Astrocyte (in vitro differentiated cells and primary cell): ENCODE measurements around the gene C8A. TPM values are rescaled to one million over a fixed set of nuclear protein-coding genes. Genes with fewer than 3 reads are reported as not detected.

Experiments
- DNase-seq: peaks from one replicate; pipeline ENCODE4 v3.0.0-alpha.2; 2010; ENCODE audit warnings: low read depth
- FAIRE-seq: peaks from 2 replicates; lab custom pipeline; 2011; peaks lifted over from hg19 to GRCh38; lab: Jason Lieb, UNC
- H2AFZ ChIP-seq: 2 replicates; pipeline ENCODE4 v1.6.0; 2012; ENCODE audit warnings: low read depth, low read length, inconsistent platforms
- H3K27ac ChIP-seq: 2 replicates; pipeline ENCODE4 v1.5.1; 2011; ENCODE audit warnings: low read depth, low read length, inconsistent platforms
- H3K27me3 ChIP-seq: 2 replicates; pipeline ENCODE4 v1.6.0; 2011; ENCODE audit warnings: low read length, inconsistent platforms; ENCODE audit not compliant: insufficient read depth
- H3K36me3 ChIP-seq: 2 replicates; pipeline ENCODE4 v1.5.1; 2011; ENCODE audit warnings: low read length, inconsistent platforms; ENCODE audit not compliant: insufficient read depth
- H3K4me1 ChIP-seq: 2 replicates; pipeline ENCODE4 v1.5.1; 2011; ENCODE audit warnings: low read length, inconsistent platforms; ENCODE audit not compliant: insufficient read depth
- H3K4me2 ChIP-seq: 2 replicates; pipeline ENCODE4 v1.6.0; 2012; ENCODE audit warnings: low read length, inconsistent platforms
- H3K4me3 ChIP-seq: 2 replicates; pipeline ENCODE4 v1.5.1; 2011; ENCODE audit warnings: low read depth, mild to moderate bottlenecking, low read length, inconsistent platforms; ENCODE audit not compliant: insufficient read depth
- H3K79me2 ChIP-seq: 2 replicates; pipeline ENCODE4 v1.6.0; 2012; ENCODE audit warnings: mild to moderate bottlenecking, low read length, inconsistent platforms; ENCODE audit not compliant: insufficient read depth
- H3K9ac ChIP-seq: 2 replicates; pipeline ENCODE4 v1.6.0; 2012; ENCODE audit warnings: mild to moderate bottlenecking, low read length, inconsistent platforms
- H3K9me3 ChIP-seq: 2 replicates; pipeline ENCODE4 v1.5.1; 2012; ENCODE audit warnings: low read depth, mild to moderate bottlenecking, low read length, inconsistent platforms; ENCODE audit not compliant: insufficient read depth
- H4K20me1 ChIP-seq: 2 replicates; pipeline ENCODE4 v1.6.0; 2012; ENCODE audit warnings: low read length, inconsistent platforms; ENCODE audit not compliant: insufficient read depth
- H3K27ac Mint-ChIP-seq: one replicate; pipeline ENCODE4 v1.8.0; 2021; ENCODE audit warnings: mild to moderate bottlenecking, mixed read lengths; ENCODE audit not compliant: unreplicated experiment
- H3K27me3 Mint-ChIP-seq: one replicate; pipeline ENCODE4 v1.8.0; 2021; ENCODE audit warnings: low read depth, mixed read lengths; ENCODE audit not compliant: unreplicated experiment
- H3K36me3 Mint-ChIP-seq: one replicate; pipeline ENCODE4 v1.8.0; 2021; ENCODE audit warnings: low read depth, mixed read lengths; ENCODE audit not compliant: unreplicated experiment
- H3K4me1 Mint-ChIP-seq: one replicate; pipeline ENCODE4 v1.8.0; 2021; ENCODE audit warnings: low read depth, mixed read lengths; ENCODE audit not compliant: unreplicated experiment
- H3K4me3 Mint-ChIP-seq: one replicate; pipeline ENCODE4 v1.8.0; 2021; ENCODE audit warnings: mild to moderate bottlenecking, moderate library complexity, mixed read lengths; ENCODE audit not compliant: unreplicated experiment
- H3K9me3 Mint-ChIP-seq: one replicate; pipeline ENCODE4 v1.8.0; 2021; ENCODE audit warnings: mild to moderate bottlenecking, mixed read lengths; ENCODE audit not compliant: unreplicated experiment
- CTCF ChIP-seq: IDR thresholded peaks from 2 replicates; pipeline ENCODE4 v1.5.1; 2011; ENCODE audit warnings: low read depth, mild to moderate bottlenecking, inconsistent platforms, low read length, moderate library complexity; ENCODE audit not compliant: insufficient read depth
- EZH2 ChIP-seq: IDR thresholded peaks from 2 replicates; pipeline ENCODE4 v1.6.1; 2012; ENCODE audit warnings: mild to moderate bottlenecking, low read length, inconsistent platforms; ENCODE audit not compliant: insufficient read depth
- total RNA-seq: library from RNA; stranded (reverse); gene quantifications from 2 replicates; pipeline ENCODE4 v1.2.1, GENCODE V29; 2021

C8A gene
- total RNA-seq, 1 donor from 2014 or later: not detected

DNA sequence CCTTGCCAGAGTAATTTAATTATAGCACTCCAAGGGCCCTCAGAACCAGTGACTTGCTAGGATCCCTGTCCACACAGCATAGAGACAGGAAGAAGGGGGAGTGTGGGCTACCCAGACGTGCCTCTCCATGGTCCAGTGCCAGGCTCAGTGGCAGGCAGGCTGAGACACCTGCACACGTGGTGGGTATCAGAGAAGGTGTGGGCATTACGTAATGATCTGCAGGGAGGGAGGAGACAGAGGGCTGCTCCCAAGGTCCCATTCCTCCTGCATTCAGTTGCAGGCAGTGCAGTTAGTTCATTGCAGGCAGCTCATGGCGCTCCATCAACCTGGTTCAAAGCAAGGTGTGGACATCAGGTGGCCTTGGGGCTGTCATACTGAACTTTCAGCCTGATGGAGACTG, 61.4 kb downstream of the C8A start:
- no peaks in the 10 kb centered on the region for H3K79me2 ChIP-seq
- Mint-ChIP-seq H3K27ac (no peak overlapping the region), H3K27me3 (peaks cover 24% of the 10 kb centered on the region), H3K4me1 (peaks cover 6% of the 10 kb centered on the region), H3K9me3 (peaks cover 2% of the 10 kb centered on the region), H3K4me3 (no peak overlapping the region), H3K36me3 (peaks cover 2% of the 10 kb centered on the region)
- no peak overlapping the region for H3K4me2 ChIP-seq
- no peak for TF ChIP-seq CTCF
- TF ChIP-seq EZH2: no peak
- DNase-seq (no peak), FAIRE-seq (no peak)
- no peak overlapping the region for H3K27ac ChIP-seq
- H3K36me3 ChIP-seq: no peaks in the 10 kb centered on the region
- no peak overlapping the region for H3K9ac ChIP-seq
- peaks cover 2% of the 10 kb centered on the region for H3K4me1 ChIP-seq
- H3K27me3 ChIP-seq: no peaks in the 10 kb centered on the region
- H2AFZ ChIP-seq: no peak overlapping the region
- no peaks in the 10 kb centered on the region for H4K20me1 ChIP-seq
- no peak overlapping the region for H3K4me3 ChIP-seq
- no peaks in the 10 kb centered on the region for H3K9me3 ChIP-seq

DNA sequence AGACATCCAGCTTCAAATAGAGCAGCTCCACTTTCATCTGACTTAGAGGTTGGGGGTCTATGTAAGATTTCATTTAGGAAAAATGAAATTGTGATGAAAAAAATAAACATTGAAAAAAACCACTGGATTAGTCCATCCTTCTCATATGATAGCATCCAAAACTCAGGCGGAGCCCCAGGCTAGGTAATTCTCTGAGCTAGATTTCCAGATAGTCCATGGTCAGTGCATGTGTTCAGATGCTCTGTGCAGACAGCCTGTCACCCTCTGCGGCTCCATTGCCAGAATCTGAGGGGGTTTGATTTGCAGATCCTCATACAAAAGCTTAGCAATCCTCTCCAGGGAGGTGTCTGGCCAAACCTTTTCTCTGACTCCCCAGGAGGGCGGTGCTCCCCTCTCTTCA, 62.0 kb downstream of the C8A start:
- no peak overlapping the region for H2AFZ ChIP-seq
- no peak overlapping the region for H3K4me3 ChIP-seq
- peaks cover 2% of the 10 kb centered on the region for H3K36me3 Mint-ChIP-seq
- FAIRE-seq: no peak
- H3K4me3 Mint-ChIP-seq: no peak overlapping the region
- H3K9ac ChIP-seq: no peak overlapping the region
- DNase-seq: no peak
- no peak overlapping the region for H3K4me2 ChIP-seq
- H3K27me3 Mint-ChIP-seq: peaks cover 24% of the 10 kb centered on the region
- H3K9me3 Mint-ChIP-seq: peaks cover 2% of the 10 kb centered on the region
- H3K36me3 ChIP-seq: no peaks in the 10 kb centered on the region
- no peaks in the 10 kb centered on the region for H3K79me2 ChIP-seq
- no peaks in the 10 kb centered on the region for H3K4me1 ChIP-seq
- TF ChIP-seq CTCF: no peak
- TF ChIP-seq EZH2: no peak
- H3K27ac ChIP-seq: no peak overlapping the region
- H3K4me1 Mint-ChIP-seq: peaks cover 1% of the 10 kb centered on the region
- no peak overlapping the region for H3K27ac Mint-ChIP-seq
- H4K20me1 ChIP-seq: no peaks in the 10 kb centered on the region
- no peaks in the 10 kb centered on the region for H3K27me3 ChIP-seq
- no peaks in the 10 kb centered on the region for H3K9me3 ChIP-seq

DNA sequence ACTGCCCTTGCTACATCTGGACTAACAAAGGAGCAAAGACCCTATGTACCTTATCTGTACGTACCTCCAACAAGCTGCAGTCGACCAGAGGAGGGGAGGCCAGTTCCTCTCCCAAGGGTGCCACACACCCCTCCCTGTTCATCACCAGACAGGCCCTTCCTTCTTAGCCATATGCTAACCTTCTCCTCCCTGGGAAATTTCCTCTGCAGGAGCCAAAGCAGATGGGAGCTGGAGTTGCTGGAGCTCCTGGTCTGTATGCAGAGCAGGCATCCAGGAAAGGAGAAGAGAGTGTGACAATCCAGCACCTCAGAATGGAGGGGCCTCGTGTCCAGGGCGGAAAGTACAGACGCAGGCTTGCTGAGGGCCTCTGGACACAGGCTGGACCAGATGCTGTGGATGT, 62.8 kb downstream of the C8A start:
- Mint-ChIP-seq H3K27me3 (peaks cover 24% of the 10 kb centered on the region), H3K36me3 (peaks cover 2% of the 10 kb centered on the region), H3K4me3 (no peak overlapping the region), H3K9me3 (peaks cover 2% of the 10 kb centered on the region), H3K27ac (no peak overlapping the region), H3K4me1 (peaks cover 1% of the 10 kb centered on the region)
- no peak overlapping the region for H3K27ac ChIP-seq
- H3K4me2 ChIP-seq: no peak overlapping the region
- H3K27me3 ChIP-seq: no peaks in the 10 kb centered on the region
- no peaks in the 10 kb centered on the region for H3K4me1 ChIP-seq
- H3K9ac ChIP-seq: no peak overlapping the region
- H4K20me1 ChIP-seq: no peaks in the 10 kb centered on the region
- no peaks in the 10 kb centered on the region for H3K79me2 ChIP-seq
- DNase-seq (no peak), FAIRE-seq (no peak)
- no peaks in the 10 kb centered on the region for H3K9me3 ChIP-seq
- no peak overlapping the region for H2AFZ ChIP-seq
- H3K4me3 ChIP-seq: no peak overlapping the region
- no peaks in the 10 kb centered on the region for H3K36me3 ChIP-seq
- no peak for TF ChIP-seq CTCF
- TF ChIP-seq EZH2: no peak
